ENCODE results near the gene TBK1. TPM values are rescaled to one million over a fixed set of nuclear protein-coding genes. Genes with fewer than 3 reads are reported as not detected.
A peak's percentile ranks its signal among the peaks of the same experiment; 100 is the strongest.

TBK1 gene
- total and polyA plus RNA-seq, 9 of the 15 experiments (the other 6 are each of a cell fraction or from before 2014, with no cell fraction given), result 20.4 to 42.0 (median 27.8) TPM

DNA sequence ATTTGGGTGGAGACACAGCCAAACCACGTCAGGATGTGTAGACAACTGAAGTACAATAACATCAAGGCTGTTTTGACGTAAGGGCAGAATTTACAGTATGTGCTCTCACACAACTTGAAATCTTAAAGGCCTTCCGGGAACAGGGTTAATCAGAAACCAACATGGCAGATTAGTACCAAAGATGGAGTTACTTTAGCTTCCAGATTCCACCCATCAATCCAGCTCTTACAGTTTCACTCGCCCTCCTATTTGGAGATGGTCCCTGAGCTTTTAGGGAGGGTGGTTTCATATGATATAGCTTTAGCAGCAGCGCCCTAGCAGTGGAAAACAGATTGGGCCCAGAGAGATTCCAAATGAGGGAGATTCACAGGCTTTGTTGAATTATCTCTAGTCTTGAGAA is 49.7 kb upstream of the TBK1 start (continued):
- TF ChIP-seq, protein P1, sequence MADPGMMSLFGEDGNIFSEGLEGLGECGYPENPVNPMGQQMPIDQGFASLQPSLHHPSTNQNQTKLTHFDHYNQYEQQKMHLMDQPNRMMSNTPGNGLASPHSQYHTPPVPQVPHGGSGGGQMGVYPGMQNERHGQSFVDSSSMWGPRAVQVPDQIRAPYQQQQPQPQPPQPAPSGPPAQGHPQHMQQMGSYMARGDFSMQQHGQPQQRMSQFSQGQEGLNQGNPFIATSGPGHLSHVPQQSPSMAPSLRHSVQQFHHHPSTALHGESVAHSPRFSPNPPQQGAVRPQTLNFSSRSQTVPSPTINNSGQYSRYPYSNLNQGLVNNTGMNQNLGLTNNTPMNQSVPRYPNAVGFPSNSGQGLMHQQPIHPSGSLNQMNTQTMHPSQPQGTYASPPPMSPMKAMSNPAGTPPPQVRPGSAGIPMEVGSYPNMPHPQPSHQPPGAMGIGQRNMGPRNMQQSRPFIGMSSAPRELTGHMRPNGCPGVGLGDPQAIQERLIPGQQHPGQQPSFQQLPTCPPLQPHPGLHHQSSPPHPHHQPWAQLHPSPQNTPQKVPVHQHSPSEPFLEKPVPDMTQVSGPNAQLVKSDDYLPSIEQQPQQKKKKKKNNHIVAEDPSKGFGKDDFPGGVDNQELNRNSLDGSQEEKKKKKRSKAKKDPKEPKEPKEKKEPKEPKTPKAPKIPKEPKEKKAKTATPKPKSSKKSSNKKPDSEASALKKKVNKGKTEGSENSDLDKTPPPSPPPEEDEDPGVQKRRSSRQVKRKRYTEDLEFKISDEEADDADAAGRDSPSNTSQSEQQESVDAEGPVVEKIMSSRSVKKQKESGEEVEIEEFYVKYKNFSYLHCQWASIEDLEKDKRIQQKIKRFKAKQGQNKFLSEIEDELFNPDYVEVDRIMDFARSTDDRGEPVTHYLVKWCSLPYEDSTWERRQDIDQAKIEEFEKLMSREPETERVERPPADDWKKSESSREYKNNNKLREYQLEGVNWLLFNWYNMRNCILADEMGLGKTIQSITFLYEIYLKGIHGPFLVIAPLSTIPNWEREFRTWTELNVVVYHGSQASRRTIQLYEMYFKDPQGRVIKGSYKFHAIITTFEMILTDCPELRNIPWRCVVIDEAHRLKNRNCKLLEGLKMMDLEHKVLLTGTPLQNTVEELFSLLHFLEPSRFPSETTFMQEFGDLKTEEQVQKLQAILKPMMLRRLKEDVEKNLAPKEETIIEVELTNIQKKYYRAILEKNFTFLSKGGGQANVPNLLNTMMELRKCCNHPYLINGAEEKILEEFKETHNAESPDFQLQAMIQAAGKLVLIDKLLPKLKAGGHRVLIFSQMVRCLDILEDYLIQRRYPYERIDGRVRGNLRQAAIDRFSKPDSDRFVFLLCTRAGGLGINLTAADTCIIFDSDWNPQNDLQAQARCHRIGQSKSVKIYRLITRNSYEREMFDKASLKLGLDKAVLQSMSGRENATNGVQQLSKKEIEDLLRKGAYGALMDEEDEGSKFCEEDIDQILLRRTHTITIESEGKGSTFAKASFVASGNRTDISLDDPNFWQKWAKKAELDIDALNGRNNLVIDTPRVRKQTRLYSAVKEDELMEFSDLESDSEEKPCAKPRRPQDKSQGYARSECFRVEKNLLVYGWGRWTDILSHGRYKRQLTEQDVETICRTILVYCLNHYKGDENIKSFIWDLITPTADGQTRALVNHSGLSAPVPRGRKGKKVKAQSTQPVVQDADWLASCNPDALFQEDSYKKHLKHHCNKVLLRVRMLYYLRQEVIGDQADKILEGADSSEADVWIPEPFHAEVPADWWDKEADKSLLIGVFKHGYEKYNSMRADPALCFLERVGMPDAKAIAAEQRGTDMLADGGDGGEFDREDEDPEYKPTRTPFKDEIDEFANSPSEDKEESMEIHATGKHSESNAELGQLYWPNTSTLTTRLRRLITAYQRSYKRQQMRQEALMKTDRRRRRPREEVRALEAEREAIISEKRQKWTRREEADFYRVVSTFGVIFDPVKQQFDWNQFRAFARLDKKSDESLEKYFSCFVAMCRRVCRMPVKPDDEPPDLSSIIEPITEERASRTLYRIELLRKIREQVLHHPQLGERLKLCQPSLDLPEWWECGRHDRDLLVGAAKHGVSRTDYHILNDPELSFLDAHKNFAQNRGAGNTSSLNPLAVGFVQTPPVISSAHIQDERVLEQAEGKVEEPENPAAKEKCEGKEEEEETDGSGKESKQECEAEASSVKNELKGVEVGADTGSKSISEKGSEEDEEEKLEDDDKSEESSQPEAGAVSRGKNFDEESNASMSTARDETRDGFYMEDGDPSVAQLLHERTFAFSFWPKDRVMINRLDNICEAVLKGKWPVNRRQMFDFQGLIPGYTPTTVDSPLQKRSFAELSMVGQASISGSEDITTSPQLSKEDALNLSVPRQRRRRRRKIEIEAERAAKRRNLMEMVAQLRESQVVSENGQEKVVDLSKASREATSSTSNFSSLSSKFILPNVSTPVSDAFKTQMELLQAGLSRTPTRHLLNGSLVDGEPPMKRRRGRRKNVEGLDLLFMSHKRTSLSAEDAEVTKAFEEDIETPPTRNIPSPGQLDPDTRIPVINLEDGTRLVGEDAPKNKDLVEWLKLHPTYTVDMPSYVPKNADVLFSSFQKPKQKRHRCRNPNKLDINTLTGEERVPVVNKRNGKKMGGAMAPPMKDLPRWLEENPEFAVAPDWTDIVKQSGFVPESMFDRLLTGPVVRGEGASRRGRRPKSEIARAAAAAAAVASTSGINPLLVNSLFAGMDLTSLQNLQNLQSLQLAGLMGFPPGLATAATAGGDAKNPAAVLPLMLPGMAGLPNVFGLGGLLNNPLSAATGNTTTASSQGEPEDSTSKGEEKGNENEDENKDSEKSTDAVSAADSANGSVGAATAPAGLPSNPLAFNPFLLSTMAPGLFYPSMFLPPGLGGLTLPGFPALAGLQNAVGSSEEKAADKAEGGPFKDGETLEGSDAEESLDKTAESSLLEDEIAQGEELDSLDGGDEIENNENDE (IDR thresholded peaks at IDR 0.05; ENCODE audit: low read depth, low read length), result no peak
- TF ChIP-seq, protein P2, sequence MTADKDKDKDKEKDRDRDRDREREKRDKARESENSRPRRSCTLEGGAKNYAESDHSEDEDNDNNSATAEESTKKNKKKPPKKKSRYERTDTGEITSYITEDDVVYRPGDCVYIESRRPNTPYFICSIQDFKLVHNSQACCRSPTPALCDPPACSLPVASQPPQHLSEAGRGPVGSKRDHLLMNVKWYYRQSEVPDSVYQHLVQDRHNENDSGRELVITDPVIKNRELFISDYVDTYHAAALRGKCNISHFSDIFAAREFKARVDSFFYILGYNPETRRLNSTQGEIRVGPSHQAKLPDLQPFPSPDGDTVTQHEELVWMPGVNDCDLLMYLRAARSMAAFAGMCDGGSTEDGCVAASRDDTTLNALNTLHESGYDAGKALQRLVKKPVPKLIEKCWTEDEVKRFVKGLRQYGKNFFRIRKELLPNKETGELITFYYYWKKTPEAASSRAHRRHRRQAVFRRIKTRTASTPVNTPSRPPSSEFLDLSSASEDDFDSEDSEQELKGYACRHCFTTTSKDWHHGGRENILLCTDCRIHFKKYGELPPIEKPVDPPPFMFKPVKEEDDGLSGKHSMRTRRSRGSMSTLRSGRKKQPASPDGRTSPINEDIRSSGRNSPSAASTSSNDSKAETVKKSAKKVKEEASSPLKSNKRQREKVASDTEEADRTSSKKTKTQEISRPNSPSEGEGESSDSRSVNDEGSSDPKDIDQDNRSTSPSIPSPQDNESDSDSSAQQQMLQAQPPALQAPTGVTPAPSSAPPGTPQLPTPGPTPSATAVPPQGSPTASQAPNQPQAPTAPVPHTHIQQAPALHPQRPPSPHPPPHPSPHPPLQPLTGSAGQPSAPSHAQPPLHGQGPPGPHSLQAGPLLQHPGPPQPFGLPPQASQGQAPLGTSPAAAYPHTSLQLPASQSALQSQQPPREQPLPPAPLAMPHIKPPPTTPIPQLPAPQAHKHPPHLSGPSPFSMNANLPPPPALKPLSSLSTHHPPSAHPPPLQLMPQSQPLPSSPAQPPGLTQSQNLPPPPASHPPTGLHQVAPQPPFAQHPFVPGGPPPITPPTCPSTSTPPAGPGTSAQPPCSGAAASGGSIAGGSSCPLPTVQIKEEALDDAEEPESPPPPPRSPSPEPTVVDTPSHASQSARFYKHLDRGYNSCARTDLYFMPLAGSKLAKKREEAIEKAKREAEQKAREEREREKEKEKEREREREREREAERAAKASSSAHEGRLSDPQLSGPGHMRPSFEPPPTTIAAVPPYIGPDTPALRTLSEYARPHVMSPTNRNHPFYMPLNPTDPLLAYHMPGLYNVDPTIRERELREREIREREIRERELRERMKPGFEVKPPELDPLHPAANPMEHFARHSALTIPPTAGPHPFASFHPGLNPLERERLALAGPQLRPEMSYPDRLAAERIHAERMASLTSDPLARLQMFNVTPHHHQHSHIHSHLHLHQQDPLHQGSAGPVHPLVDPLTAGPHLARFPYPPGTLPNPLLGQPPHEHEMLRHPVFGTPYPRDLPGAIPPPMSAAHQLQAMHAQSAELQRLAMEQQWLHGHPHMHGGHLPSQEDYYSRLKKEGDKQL (CRISPR knock-in tag; IDR thresholded peaks at IDR 0.05; ENCODE audit: borderline replicate concordance), result no peak
- TF ChIP-seq CBX5 (IDR thresholded peaks at IDR 0.05; ENCODE audit: borderline replicate concordance, low read depth), result no peak
- no peak for TF ChIP-seq HDAC3 (IDR thresholded peaks at IDR 0.05; ENCODE audit: borderline replicate concordance, partially characterized antibody)
- TF ChIP-seq ZNF644 (tag; IDR thresholded peaks at IDR 0.05; ENCODE audit: low read depth), result peak; percentile 77; the same call in 1 of the 2 replicates
- TF ChIP-seq, protein P3, sequence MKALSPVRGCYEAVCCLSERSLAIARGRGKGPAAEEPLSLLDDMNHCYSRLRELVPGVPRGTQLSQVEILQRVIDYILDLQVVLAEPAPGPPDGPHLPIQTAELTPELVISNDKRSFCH (CRISPR knock-in tag; IDR thresholded peaks at IDR 0.05), result no peak
- TF ChIP-seq, protein P3 (tag; IDR thresholded peaks at IDR 0.05), result 0 out of 2 replicates have a peak, but pooled peaks have one; percentile 43
- TF ChIP-seq ZNF408 (CRISPR knock-in tag; IDR thresholded peaks at IDR 0.05; ENCODE audit: low read depth), result no peak
- no peak for TF ChIP-seq COPS2 (conservative IDR thresholded peaks at IDR 0.05)
- TF ChIP-seq ZNF175 (CRISPR knock-in tag; IDR thresholded peaks at IDR 0.05; ENCODE audit: low read depth), result no peak
